GM19099 (cell line): ENCODE results near the gene LRRC32.

Experiments
- POLR2A ChIP-seq: IDR thresholded peaks from 3 replicates; pipeline ENCODE4 v1.6.1; 2011; ENCODE audit warnings: low read depth; ENCODE audit not compliant: insufficient read length; ENCODE audit errors: extremely low read depth

LRRC32 gene

DNA sequence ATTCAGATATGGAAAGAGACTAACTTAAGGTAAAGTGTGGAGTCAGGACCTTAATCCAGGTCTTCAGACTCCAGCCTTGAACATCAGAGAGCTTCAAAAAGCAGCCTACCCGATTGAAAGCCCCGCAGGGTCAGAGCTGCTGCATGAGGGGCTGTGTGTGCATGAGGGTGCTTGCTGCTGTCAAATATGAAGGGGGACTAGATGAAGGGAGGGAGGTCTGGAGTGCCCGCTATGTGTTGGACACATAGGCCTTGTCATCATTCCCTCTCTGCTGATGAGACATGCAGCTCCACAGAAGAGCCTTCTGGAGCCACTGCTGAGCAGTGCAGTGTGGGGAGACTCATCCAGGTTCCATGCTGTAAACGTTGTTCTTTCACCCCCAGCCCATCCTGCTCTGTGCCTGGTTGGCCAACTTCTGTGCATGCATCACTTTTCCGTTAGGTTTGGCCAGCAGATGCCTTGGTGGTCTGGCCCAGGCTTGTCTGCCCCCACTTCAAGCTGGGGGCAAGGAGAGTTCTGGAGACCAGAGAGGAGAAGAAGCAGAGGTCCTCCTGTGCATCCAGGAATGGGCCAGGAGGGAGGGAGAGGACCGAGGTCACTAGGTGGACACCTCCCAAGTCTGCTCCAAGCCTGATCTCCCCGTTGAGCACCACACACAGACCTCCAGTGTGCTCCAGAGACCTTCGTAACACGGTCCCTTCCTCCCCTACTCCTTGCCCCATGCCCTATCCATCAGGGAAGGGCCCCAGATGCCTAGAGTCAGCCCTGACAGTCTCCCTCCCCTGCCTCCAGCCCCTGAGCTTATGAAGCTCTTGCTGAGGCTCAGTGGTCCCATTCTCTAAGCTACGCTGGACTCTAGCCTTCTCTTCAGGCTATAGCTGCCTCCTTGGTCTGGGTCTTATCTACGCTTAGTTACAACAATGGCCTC, 32.0 kb downstream of the LRRC32 start:
- TF ChIP-seq POLR2A: no peak

DNA sequence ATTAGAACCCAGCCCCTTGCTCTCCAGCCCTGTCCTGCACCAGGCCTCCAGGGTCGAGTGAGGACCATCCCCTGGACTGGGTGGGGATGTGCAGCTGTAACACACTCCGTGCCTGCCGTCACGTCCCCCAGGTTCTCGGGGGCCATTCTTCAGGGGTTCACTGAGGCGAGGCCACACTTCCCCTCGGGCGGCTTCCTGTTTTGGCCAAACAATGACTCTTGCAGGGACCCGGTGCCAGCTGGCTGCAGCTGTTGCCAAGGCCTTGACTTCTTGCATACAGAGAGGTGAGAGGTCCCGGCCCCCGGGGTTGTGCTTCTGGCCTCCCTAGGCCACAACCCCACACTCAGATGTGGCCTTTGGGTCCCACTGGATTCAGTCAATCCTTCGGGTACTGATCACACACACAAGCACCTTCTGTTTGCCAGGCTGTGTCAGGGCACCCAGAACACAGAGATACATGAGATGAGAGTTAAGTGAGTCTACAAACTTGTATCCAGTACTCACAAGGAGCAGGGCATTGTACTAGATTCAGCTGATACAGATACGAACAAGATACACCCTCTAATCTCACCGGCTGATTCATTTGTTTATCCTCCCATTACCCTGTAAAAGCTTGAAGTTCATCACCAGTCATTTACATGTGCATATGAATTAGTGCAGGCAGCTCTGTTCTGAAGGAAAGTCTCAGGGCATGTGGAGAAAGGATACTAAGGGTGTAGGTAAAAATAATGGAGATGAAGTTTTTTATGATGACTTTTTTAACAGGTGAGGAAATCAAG, 32.9 kb downstream of the LRRC32 start:
- TF ChIP-seq POLR2A: no peak

DNA sequence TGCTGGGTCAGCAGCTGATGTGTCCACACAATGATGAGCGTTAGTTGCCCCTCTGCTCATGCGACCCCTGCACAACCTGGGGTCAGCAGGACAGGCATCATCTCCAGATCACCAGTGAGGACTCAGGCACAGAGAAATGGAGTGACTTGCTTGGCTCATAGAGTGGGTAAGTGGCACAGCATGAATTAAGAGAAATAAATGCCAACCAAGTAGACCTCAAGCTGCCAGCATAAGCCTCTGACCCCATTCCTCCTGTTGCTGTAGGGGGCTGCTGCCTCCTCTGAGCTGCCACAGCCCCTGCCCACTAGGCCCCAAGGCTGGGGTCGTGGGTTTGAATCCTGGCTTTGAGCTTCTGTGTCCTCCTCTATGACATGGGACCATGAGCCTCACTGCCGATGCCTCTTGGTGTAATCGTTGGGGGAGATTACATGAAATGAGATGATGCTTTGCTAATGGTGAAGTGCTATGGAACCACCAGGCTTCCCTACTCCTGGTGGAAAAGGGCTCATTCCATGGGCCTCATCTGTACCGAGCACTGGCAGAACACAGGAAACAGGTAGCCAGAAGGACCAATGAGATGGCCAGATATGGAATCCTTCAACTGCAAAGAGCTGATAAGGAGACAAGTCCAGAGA, 33.6 kb downstream of the LRRC32 start:
- TF ChIP-seq POLR2A: no peak

DNA sequence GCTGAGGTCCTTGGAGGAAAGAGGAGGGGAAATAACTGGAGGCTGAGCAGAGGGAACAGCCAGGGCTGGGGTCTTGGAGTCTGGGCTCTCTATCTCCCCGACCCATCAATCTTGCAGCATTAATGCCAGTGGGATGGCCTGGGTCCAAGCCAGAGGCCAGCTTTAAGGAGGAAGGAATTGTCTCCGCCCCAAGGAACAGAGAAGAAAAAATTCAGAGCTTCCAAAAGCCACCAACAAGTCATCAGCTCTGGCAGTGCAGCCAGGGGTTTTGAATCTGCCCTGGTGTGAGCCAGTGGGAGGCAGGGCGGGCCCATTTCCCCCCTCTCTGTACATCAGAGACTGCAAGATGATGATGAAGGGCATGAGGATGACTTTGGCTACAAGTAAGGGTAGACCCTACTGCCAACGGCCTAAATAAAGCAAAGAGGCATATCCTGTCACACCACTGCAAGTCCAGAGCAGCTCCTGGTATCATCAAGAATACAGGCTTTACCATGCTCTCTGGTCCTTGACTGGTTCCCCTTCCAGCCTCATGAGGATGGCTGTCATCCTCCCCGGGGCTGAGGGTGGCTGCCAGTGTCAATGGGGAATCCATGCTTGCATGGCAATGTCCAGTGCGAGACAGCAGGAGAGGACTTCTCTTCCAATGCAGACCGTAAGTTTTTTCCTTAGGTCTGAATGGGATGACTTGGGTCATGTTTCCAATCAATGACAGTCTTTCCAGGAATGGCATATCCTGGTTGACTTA, 34.4 kb downstream of the LRRC32 start:
- TF ChIP-seq POLR2A: no peak

DNA sequence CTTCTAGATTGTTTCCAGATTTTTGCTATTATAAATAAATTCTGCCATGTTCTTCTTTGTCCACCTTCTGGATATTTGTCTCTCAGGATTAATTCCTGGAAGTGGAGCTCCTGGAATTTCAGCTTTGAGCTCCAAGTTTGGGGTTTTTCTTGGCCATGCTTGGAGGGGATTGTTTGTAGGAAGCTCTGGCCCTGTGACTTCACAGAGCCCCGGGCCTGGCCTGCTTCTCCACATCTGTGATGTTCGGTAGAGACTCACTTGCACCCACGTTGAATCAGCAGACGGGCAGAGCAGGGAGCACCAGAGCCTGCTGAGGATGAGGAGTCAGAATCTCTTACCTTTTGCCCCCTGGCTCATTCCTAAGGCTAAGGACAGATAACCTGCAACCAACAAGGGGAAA, 35.7 kb downstream of the LRRC32 start:
- no peak for TF ChIP-seq POLR2A

DNA sequence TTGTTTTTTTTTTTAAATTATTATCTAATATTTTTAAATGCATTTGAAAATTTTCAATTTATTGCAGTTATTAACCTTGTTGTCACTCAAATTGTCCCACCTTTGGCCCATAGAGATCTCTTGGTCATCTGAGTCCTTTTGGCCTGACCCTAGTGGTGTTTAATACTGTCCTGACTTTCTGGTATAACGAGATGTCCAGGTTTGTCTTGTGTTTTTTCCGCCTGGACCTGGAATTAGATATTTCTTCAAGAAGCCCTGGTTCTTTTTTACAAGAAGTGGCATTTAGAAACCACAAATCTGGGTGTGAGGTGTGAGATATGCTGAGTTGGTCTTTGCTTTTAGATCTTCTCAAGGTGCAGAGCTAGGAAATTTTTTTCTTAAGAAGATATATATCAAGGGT, 38.1 kb downstream of the LRRC32 start:
- TF ChIP-seq POLR2A: no peak

DNA sequence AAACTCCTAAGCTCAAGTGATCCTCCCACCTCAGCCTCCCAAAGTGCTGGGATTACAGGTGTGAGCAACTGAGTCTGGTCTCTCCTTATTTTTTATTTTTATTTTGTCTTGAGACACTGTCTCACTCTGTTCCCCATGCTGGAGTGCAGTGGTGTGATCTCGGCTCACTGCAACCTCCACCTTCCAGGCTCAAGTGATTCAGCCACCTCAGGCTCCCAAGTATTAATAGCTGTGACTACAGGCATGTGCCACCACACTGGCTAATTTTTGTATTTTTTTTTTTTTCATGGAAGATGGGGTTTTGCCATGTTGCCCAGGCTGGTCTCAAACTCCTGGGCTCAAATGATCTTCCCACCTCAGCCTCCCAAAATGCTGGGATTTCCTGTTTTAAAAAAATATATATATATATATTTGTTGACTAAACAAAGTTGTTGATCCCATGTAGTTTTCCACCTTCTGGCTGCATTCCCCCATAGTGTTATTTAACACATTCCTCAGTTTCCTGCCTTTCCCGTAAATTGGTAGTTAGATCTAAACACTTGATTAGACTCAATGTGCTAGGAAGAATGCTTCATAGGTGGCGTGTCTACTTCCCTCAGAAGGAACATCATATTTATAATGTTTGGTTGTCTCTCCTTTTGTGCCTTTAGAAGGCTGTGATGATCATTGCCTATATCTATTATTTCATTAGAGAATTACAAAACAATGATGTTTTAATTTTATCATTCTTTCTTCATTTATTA, 38.8 kb downstream of the LRRC32 start:
- no peak for TF ChIP-seq POLR2A

DNA sequence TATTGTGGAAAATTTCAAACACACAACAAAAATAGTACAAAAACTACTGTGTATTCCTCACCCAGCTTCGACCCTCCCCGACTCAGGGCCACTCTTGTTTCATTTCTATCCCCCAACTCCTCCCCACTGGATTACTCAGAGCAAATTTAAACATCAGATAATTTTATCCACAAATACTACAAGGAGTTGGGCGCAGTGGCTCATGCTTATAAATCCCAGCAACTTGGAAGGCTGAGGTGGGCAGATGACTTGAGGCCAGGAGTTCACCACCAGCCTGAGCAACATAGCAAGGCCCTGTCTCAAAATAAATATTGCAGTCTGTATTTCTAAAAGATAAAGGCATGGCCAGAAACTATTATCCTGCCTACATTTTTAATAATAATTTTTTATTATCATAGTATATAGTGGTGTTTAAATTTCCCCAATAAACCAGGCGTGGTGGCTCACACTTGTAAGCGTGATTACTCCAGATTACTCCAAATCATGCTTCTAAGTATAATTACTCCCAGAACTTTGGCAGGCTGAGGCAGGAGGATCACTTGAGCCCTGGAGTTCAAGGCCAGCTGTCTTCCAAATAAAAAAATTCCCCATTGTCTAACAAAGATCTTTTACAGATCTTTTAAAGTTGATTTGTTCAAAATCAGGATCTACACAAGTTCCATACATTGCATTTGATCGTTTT, 39.8 kb downstream of the LRRC32 start:
- TF ChIP-seq POLR2A: no peak

DNA sequence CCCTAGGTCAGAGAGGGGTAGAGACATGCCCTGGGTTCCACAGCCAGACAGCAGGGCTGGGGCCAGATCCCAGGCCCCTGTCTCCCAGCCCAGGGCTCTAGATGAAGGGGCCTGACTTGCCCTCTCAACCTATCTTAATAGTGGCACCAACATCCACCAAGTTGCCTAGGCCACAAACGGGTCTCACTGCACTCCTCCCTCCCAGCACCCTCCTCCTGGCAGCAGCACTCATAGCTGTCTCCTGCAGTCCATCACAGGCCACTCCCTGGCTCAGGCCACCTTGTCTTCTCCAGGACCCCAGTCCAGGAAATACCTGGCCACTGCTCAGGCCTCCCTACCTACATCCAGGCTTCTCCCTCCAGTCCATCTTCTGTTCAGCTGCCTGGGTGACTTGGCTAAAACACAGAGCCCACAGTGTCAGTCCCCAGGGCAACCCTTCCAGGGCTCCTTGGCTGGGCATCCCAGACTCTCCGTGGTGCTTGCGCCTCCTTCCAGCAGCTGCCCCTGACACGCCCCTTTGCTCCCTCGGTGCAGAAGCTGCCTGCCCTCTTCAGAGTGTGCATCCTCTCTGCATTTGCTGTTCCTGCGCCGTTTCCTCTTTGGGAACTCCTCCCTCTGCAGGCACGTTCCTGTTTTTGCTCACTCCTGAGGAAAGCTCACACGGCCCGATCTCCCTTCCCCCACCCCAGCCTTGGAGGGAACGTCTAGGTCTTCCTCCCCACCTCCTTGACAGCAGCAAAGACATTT, 40.5 kb downstream of the LRRC32 start:
- no peak for TF ChIP-seq POLR2A

DNA sequence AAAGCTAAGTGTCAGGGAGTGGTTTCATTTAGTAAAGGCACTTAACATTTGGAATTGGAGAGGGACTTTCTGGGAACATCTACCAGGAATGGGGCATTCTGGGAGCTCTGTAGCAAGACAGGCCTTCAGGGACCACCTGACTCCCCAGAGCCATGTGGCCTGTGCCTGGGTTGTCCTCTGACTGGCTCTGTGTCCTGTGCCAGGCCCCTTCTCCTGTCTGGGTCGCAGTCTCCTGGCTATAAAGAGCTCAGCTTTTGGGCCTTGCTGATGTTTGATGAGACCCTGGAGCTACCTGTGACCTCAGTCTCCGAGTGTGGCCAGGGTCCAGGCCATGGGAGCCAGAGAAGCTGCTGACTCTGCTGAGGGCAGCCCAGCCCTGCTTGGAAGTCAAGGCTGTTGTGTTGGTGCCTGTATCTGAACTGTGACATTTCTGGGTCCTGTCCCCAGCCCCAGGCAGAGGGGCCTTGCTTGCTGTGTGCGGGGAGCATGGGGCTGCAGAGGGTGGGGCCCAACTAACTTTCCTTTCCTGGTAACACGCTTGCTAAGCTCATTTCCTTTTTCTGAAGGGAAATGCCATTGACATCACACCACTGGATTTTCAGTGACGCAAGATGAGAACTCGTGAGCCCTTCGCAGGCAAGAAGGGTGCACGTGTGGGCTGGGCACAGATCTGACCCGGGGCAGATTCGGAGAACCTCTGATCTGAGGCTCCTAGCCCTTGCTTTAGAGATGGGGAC, 41.3 kb downstream of the LRRC32 start:
- TF ChIP-seq POLR2A: no peak

DNA sequence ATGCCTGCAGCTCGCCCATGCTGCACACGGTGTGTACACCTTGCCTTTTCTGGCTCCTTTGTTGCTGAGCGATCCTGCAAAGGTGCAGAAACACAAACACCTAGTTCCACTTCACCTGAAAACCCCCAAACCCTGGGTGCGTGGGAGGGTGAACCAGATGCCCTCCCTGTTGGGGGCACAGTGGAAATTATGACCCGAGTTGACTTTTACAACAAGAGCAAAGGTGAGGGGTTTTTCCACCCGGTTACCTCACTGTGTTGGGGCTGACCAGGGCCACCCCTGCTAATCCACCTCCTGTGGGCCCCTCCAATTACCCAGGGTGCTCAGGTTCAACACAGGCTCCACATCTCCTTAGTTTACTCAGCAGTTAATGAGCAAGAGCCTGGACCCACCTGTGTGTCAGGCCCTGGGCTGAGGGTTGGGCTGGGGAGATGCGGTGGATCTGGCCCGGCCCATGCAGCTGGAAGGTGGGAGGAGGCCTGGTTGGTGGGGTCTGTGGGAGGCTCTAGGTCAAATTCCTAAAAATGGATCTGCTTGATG, 42.1 kb downstream of the LRRC32 start:
- no peak for TF ChIP-seq POLR2A

DNA sequence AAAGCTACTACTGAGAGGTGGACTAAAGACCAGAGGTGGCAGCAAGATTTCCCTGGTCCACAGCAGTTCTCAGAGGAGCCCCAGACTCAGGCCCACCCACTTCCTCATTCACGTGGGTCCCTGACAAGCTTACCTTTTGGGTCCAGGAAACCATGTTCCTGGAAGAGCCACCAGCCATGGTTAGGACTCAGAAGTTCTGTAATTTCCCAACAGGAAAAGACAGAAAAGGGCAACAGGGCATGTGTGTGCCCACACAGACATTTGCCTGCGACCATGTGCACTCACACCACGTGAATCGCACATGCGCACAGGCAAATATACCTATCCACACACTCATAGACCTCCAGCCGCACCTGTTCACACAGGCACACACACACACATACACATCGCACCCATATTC, 42.9 kb downstream of the LRRC32 start:
- TF ChIP-seq POLR2A: no peak

DNA sequence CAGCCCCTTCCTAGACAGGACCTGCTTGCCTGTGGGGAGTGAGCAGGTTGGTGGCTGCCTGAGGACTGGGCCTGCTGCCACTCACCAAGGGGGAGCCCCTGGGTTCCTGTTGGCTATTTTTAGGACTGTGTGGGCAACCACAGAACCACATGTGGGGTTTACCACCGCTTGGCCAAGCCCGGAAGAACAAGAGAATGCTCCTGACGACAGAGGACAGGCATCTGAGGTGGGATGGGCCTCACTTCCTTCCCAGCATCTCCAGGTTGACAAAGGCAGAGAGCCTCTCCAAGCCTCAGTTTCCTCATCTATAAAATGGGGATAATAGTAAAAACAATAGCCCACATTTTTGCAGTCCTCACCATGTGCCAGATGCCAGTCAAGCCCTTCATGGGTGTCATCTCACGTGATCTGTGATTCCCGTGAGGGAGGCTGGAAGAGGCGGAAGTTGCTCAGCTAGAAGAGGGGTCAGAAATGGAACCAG, 43.6 kb downstream of the LRRC32 start:
- no peak for TF ChIP-seq POLR2A
